Osteoblast (primary cell): Measurements from ENCODE around the gene TIMP3. TPM values are rescaled to one million over a fixed set of nuclear protein-coding genes. Genes with fewer than 3 reads are reported as not detected.
A peak's percentile ranks its signal among the peaks of the same experiment; 100 is the strongest.

Experiments used
- DNase-seq: peaks from one replicate; pipeline ENCODE4 v3.0.0; 2011; ENCODE audit warnings: low spot score, mixed read lengths; ENCODE audit not compliant: insufficient read length; ENCODE audit errors: missing footprints
- H2AFZ ChIP-seq: 2 replicates; pipeline ENCODE4 v1.6.0; 2011; ENCODE audit warnings: mild to moderate bottlenecking, low read length
- H3K27ac ChIP-seq: 2 replicates; pipeline ENCODE4 v1.5.1; 2011; ENCODE audit warnings: mild to moderate bottlenecking, low read depth, low read length, moderate library complexity
- H3K27me3 ChIP-seq: 2 replicates; pipeline ENCODE4 v1.6.0; 2012; ENCODE audit warnings: mild to moderate bottlenecking, control low read depth, inconsistent platforms, low read length, moderate library complexity; ENCODE audit not compliant: insufficient read depth
- H3K36me3 ChIP-seq: 2 replicates; pipeline ENCODE4 v1.5.1; 2011; ENCODE audit warnings: mild to moderate bottlenecking, low read length, control low read depth, moderate library complexity; ENCODE audit not compliant: insufficient read depth
- H3K4me1 ChIP-seq: 2 replicates; pipeline ENCODE4 v1.5.1; 2011; ENCODE audit warnings: mild to moderate bottlenecking, low read length, control low read depth, moderate library complexity; ENCODE audit not compliant: insufficient read depth
- H3K4me2 ChIP-seq: 2 replicates; pipeline ENCODE4 v1.6.0; 2011; ENCODE audit warnings: mild to moderate bottlenecking, low read length; ENCODE audit not compliant: insufficient read depth
- H3K4me3 ChIP-seq: fragments of 200-600 bp; sonication (generic); 3 replicates; pipeline ENCODE4 v1.5.1; 2012; ENCODE audit warnings: mild to moderate bottlenecking, low read length, inconsistent platforms; ENCODE audit not compliant: insufficient read depth
- H3K79me2 ChIP-seq: 2 replicates; pipeline ENCODE4 v1.6.0; 2012; ENCODE audit warnings: mild to moderate bottlenecking, low read length, control low read depth, inconsistent platforms; ENCODE audit not compliant: insufficient read depth
- H3K9me3 ChIP-seq: 2 replicates; pipeline ENCODE4 v1.5.1; 2011; ENCODE audit warnings: low read depth, low read length, control low read depth
- H4K20me1 ChIP-seq: 2 replicates; pipeline ENCODE4 v1.6.0; 2012; ENCODE audit warnings: mild to moderate bottlenecking, low read length, control low read depth; ENCODE audit not compliant: insufficient read depth
- total RNA-seq: library from RNA; depleted of rRNA; stranded (reverse); fragments of >200 nt; gene quantifications from 2 replicates; pipeline ENCODE4 v1.2.3, GENCODE V29; 2012
- TF ChIP-seq, protein P1 (sequence below): IDR thresholded peaks from 2 replicates; pipeline ENCODE4 v1.5.1; 2011; ENCODE audit warnings: mild to moderate bottlenecking, low read depth, low read length, moderate library complexity; ENCODE audit errors: extremely low read depth

Gene TIMP3
- total RNA-seq, 1 donor, result 1,293 TPM

DNA sequence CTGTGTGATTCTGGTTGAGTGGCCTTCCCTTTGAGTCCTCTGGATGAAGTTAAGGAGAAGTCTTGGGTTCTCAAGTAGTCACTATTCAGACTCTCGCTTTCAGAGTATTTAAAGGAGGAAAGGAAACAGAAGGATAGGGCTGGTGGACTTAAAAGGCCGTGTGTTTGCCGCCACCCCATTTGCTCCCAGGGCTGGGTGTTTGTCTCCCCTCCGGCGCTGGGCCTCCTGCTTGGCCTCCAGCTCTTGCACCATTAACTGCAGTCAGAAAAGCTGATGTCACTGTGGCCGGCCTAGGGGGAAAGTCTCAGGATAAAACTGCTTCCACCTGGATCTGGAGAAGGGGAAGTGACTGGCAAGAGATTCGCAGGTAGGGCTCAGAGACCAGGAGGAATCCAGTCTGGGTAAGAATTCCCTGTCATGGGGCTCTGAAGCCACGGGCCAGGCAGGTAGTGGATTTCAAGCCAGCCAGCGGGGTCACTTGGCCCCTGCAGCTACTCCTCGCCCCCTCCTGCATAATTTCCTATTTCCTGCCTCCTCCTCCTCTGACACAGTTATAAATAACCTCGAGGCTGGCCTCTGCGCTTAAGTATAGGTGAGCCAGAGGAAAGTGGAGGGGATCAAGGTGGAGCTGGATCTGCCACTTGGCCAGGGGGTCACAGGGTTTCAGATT is 17.1 kb downstream of the TIMP3 start:
- Histone ChIP-seq H3K27ac (peak overlapping the region; percentile 5), H3K79me2 (peaks cover 93% of the 10 kb centered on the region), H4K20me1 (peaks cover 83% of the 10 kb centered on the region)

DNA sequence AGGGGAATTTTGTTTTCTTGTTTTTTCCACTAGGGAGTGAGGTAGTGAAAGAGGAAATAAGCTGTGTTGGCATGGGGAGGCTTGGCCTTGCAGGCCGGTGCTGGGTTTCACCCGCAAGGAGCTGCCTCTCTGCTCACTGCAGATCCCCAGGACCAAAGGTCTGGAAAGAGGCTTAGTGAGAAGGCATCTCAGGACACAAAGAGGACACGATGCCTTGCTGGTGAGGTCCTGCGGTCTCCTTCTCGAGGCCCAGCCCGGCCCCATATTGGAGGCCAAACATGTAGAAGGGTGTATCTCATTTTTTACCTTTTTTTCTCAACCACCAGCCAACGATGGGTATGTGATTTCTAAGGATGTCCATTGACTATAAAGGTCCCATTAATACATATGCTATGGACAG is 17.6 kb downstream of the TIMP3 start:
- Histone ChIP-seq H3K36me3 (peaks cover 80% of the 10 kb centered on the region), H3K4me2 (no peak overlapping the region), H3K4me3 (no peak overlapping the region), H3K27ac (peak overlapping the region; percentile 5), H2AFZ (no peak overlapping the region), H3K79me2 (peaks cover 93% of the 10 kb centered on the region), H3K4me1 (no peaks in the 10 kb centered on the region), H3K27me3 (no peaks in the 10 kb centered on the region), H3K9me3 (no peaks in the 10 kb centered on the region), H4K20me1 (peaks cover 85% of the 10 kb centered on the region)
- TF ChIP-seq, protein P1, sequence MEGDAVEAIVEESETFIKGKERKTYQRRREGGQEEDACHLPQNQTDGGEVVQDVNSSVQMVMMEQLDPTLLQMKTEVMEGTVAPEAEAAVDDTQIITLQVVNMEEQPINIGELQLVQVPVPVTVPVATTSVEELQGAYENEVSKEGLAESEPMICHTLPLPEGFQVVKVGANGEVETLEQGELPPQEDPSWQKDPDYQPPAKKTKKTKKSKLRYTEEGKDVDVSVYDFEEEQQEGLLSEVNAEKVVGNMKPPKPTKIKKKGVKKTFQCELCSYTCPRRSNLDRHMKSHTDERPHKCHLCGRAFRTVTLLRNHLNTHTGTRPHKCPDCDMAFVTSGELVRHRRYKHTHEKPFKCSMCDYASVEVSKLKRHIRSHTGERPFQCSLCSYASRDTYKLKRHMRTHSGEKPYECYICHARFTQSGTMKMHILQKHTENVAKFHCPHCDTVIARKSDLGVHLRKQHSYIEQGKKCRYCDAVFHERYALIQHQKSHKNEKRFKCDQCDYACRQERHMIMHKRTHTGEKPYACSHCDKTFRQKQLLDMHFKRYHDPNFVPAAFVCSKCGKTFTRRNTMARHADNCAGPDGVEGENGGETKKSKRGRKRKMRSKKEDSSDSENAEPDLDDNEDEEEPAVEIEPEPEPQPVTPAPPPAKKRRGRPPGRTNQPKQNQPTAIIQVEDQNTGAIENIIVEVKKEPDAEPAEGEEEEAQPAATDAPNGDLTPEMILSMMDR, result no peak
- no peak for DNase-seq

More for the DNA sequence above, 17.1 kb downstream of the TIMP3 start:
- Histone ChIP-seq H2AFZ (no peak overlapping the region), H3K4me2 (no peak overlapping the region), H3K4me1 (peaks cover 1% of the 10 kb centered on the region), H3K36me3 (peaks cover 80% of the 10 kb centered on the region), H3K4me3 (no peak overlapping the region), H3K27me3 (no peaks in the 10 kb centered on the region), H3K9me3 (no peaks in the 10 kb centered on the region)
- TF ChIP-seq, protein P1, result no peak
- DNase-seq, result no peak

DNA sequence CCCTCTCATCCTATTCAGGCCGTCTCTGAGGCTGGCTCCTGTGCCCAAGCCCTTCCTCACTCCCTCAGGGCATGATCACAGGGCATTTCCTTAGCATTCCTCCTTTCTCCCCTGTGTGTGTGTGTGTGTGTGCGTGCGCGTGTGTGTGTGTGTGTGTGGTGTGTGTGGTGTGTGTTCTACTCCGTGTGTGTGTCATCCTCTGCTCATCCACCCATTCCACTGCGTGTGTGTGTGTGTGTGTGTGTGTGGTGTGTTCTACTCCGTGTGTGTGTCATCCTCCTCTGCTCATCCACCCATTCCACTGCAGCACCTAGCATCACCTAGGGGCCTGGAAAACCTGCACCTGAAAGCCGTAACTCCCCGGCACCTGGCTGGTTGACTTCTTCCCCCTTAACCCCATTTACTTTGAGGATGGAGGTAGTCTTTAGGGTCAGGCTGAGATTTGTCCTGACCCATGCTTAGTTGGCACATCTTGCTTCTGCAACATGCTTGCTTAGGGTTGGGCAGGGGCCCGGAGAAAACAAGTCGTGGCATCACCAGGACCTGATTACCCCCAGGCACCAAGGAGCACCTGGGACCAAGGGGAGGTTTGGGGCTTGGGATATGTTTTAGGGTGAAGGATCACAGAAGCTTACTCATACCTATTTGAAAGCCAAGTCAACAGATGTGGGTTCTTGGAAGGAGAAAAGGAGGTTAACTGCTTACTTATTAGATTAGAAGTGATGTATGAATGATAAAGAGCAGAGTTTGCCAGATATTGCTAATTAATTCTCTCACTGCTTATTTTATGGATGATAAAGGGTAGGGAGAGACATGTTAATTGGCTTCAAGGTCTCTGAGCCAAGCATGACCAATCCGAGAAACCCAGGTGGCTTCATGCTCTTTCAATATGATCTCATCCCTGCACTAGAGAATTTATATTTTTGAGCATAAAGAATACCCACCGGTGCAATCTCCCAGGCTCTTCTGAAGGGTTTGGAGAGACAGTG is 18.9 kb downstream of the TIMP3 start:
- Histone ChIP-seq H3K79me2 (peaks cover 93% of the 10 kb centered on the region), H3K4me1 (no peaks in the 10 kb centered on the region), H3K9me3 (no peaks in the 10 kb centered on the region), H3K4me3 (no peak overlapping the region), H3K27ac (peak overlapping the region; percentile 38), H3K27me3 (no peaks in the 10 kb centered on the region), H2AFZ (no peak overlapping the region), H3K36me3 (peaks cover 82% of the 10 kb centered on the region), H4K20me1 (peaks cover 83% of the 10 kb centered on the region), H3K4me2 (no peak overlapping the region)
- no peak for DNase-seq
- TF ChIP-seq, protein P1, result no peak
